ENCODE results near the gene PRDM15. TPM values are rescaled to one million over a fixed set of nuclear protein-coding genes. Genes with fewer than 3 reads are reported as not detected.

Gene PRDM15
- total RNA-seq, 2 experiments from 2014 or later: 7.0 to 8.1 TPM

DNA sequence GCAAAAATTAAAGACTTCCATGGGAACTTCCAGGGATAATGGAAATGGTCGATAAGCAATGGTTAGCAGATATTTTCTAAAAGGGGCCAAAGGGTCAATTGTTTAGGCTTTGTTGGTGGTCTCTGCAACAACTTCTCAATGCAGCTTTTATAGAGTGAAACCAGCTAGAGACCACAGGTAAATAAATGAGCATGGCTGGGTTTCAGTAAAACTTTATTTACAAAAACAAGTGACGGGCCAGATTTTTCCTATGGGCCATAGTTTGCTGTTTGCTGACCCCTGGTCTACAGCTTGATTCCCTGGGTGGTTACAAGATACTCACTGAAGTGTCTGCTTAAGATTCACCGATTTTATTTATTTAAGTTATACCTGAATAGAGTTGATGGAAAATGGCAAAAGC is 22.6 kb upstream of the PRDM15 start:
- peaks cover 16% of the 10 kb centered on the region for H3K4me1 Mint-ChIP-seq
- CTCF ChIA-PET: no interaction called here
- no peak for DNase-seq
- no peaks in the 10 kb centered on the region for H3K27me3 Mint-ChIP-seq
- no peak overlapping the region for H3K27ac Mint-ChIP-seq
- H3K9me3 Mint-ChIP-seq: no peaks in the 10 kb centered on the region
- POLR2A ChIA-PET: no interaction called here
- H3K36me3 Mint-ChIP-seq (ENCODE audit: low read depth): no peaks in the 10 kb centered on the region
- H3K4me3 Mint-ChIP-seq: no peak overlapping the region

DNA sequence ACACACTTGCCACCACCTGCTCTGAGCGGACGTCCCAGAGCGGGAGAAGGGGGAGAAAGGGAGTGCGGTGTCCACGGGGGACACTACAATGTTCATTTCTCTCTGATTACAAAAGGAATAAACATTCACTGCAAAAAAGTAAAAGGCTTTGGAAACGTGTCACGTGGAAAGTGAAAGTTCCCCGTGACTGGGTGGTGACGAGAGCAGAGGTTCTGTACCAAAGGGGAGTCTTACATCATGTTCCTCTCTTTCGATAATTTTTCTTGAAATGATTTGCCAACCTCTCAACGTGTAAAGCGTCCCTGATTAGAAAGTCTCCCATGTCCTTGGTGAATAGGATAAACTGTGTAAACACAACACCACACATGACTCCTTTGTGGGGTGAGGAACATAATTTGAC is 22.0 kb upstream of the PRDM15 start:
- ChIA-PET POLR2A (no interaction called here), CTCF (no interaction called here)
- Mint-ChIP-seq H3K9me3 (no peaks in the 10 kb centered on the region), H3K36me3 (ENCODE audit: low read depth) (no peaks in the 10 kb centered on the region), H3K4me1 (peaks cover 18% of the 10 kb centered on the region), H3K27me3 (no peaks in the 10 kb centered on the region), H3K27ac (no peak overlapping the region), H3K4me3 (no peak overlapping the region)
- DNase-seq: no peak

DNA sequence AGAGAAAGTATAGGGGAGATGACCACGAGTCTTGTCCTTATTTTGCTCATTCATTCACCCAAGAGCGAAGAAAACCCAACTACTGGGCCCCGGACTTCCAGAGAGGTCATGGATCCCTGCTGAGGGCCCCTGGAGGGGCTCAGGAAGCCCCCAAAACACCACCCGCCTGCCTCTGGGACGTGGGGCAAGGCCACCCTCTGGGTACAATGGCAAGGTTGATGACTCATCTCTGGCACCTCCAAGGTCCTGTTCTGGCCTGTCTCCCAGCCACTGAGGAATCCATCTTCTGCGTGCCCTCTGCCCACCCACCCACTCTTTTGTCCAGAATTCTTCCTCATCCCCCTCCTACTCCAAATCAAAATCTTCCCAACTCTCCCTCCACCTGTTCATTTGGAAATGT is 21.3 kb upstream of the PRDM15 start:
- Mint-ChIP-seq H3K4me3 (no peak overlapping the region), H3K27ac (no peak overlapping the region)

DNA sequence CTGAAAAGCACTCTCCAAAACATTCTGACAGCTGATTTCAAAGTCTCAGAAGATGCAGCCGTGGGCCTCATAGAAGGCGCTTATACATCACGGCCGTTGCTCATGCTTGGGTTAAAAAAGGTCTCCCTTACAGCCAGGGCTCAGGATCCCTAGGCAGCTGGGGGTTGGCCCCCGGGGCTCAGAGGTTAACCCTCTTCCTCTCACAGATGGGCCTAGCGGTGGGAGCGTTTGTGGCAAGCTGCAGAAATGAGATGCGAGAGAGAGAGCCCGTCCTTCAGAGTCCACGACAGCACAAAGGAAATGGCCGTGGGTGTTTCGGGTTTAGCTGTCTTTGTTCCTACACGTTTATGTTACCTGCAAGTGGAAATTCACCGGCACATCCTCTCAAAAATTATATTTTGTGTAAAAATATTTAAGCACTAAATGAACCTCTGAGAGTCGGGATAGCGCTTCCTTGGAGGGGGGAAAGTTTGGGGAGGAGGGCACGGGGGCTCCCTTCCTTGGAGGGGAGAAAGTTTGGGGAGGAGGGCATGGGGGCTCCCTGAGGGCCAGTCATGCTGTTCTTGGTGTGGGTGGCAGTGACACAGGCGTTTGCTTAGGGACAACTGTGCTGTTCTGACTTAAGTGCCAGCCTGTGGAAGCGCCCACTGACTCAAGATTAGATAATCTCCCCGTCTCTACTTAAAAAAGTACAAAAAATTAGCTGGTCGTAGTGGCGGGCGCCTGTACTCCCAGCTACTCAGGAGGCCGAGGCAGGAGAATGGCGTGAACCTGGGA is 20.5 kb upstream of the PRDM15 start:
- Mint-ChIP-seq H3K9me3 (no peaks in the 10 kb centered on the region), H3K27ac (no peak overlapping the region), H3K27me3 (no peaks in the 10 kb centered on the region), H3K36me3 (ENCODE audit: low read depth) (no peaks in the 10 kb centered on the region), H3K4me1 (peaks cover 23% of the 10 kb centered on the region), H3K4me3 (no peak overlapping the region)
- ChIA-PET POLR2A (interaction anchor here (0.9 to 1.3 kb wide), 3 partner anchors 13 to 27 kb away, joined by 3 to 7 read pairs (median 3); no protein-coding TSS in a partner anchor), CTCF (interaction anchor here (0.7 kb wide), 1 partner anchor 21 kb away, joined by 3 read pairs; no protein-coding TSS in a partner anchor)
- peak; percentile 32 for DNase-seq

More for the DNA sequence above, 21.3 kb upstream of the PRDM15 start:
- Mint-ChIP-seq H3K9me3 (no peaks in the 10 kb centered on the region), H3K36me3 (ENCODE audit: low read depth) (no peaks in the 10 kb centered on the region), H3K27me3 (no peaks in the 10 kb centered on the region), H3K4me1 (peaks cover 23% of the 10 kb centered on the region)
- CTCF ChIA-PET: no interaction called here
- POLR2A ChIA-PET: interaction anchor here (1.3 kb wide), 1 partner anchor 14 kb away, joined by 3 read pairs; no protein-coding TSS in a partner anchor
- DNase-seq: no peak

DNA sequence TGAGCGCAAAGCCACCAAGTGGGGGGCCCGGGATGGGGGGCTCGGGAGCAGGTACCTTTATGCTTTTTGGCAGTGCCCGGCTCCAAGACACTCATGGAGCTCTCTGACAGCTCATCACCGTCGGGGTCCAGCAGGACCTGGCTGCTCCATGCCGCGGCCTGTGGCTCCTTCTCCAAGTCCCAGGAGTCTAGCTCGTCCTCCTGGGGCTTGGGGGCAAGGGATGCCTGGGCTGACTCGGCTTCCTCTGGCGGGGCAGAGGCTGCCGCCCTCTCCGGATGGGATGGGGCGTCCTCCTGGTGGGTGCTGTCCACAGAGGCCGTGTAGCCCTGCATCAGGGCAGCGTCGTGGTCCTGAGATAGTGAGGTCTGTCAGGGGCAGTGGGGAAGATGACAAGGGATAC is 19.9 kb upstream of the PRDM15 start:
- no peak for DNase-seq
- ChIA-PET CTCF (interaction anchor here (0.7 kb wide), 1 partner anchor 20 kb away, joined by 3 read pairs; no protein-coding TSS in a partner anchor), POLR2A (interaction anchor here (0.9 to 1.3 kb wide), 3 partner anchors 13 to 27 kb away, joined by 3 to 7 read pairs (median 3); no protein-coding TSS in a partner anchor)
- Mint-ChIP-seq H3K4me1 (peaks cover 23% of the 10 kb centered on the region), H3K27ac (no peak overlapping the region), H3K36me3 (ENCODE audit: low read depth) (no peaks in the 10 kb centered on the region), H3K27me3 (no peaks in the 10 kb centered on the region), H3K4me3 (no peak overlapping the region), H3K9me3 (no peaks in the 10 kb centered on the region)

DNA sequence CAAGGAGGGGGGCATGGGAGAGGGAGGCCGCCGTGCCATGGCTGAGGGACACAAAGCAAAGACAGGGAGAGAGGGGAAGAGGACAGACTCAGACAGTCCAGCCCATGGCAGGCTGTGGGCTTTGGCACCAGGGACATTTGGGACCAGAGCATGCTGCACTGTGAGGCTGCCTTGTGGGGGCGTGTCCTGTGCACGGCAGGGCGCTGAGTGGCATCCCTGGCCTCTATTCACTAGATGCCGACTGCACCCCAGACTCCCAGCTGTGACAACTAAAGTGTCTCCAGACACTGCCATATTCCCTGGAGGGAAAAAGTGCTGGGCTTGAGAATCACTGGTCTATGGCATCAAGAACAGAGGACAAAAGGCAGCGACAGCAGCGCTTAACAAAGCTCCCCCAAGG is 18.6 kb upstream of the PRDM15 start:
- no peak overlapping the region for H3K27ac Mint-ChIP-seq
- ChIA-PET CTCF (no interaction called here), POLR2A (no interaction called here)
- H3K4me1 Mint-ChIP-seq: peaks cover 23% of the 10 kb centered on the region
- H3K4me3 Mint-ChIP-seq: no peak overlapping the region
- H3K36me3 Mint-ChIP-seq (ENCODE audit: low read depth): no peaks in the 10 kb centered on the region
- DNase-seq: no peak
- H3K27me3 Mint-ChIP-seq: no peaks in the 10 kb centered on the region
- no peaks in the 10 kb centered on the region for H3K9me3 Mint-ChIP-seq

DNA sequence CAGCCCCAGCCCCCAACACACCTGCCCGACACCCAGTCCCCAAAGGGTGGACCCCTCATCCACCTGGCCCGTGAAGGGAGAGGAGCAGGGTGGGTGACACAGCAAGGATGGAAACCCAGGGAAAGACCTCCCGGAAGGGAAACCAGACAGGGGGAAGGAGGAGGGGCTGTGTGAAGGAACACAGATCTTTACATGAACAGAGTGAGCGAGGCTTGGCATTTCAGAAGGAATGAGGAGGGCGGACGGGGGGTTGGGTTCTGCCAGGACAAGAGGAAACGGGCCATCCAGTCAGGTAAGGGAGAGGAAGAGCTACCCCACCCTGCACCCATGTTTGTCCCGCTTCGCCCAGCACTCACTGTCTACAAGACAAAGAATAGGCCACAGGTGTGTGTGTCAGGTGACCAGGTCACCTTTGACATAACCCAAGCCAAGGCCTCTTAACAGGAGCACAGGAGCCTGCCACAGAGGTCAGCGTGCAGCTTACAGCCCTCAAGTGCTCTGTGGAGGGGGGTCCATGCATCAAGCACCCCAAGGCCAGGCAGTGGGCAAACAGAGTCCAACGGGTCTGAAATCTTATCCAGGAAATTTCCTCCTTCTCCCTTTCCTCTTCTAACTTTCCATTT is 18.0 kb upstream of the PRDM15 start:
- H3K4me1 Mint-ChIP-seq: peaks cover 23% of the 10 kb centered on the region
- ChIA-PET POLR2A (no interaction called here), CTCF (interaction anchor here (1.4 kb wide), 1 partner anchor 80 kb away, joined by 7 read pairs; no protein-coding TSS in a partner anchor)
- H3K27ac Mint-ChIP-seq: no peak overlapping the region
- no peaks in the 10 kb centered on the region for H3K36me3 Mint-ChIP-seq (ENCODE audit: low read depth)
- H3K4me3 Mint-ChIP-seq: no peak overlapping the region
- H3K27me3 Mint-ChIP-seq: no peaks in the 10 kb centered on the region
- DNase-seq: no peak
- no peaks in the 10 kb centered on the region for H3K9me3 Mint-ChIP-seq

DNA sequence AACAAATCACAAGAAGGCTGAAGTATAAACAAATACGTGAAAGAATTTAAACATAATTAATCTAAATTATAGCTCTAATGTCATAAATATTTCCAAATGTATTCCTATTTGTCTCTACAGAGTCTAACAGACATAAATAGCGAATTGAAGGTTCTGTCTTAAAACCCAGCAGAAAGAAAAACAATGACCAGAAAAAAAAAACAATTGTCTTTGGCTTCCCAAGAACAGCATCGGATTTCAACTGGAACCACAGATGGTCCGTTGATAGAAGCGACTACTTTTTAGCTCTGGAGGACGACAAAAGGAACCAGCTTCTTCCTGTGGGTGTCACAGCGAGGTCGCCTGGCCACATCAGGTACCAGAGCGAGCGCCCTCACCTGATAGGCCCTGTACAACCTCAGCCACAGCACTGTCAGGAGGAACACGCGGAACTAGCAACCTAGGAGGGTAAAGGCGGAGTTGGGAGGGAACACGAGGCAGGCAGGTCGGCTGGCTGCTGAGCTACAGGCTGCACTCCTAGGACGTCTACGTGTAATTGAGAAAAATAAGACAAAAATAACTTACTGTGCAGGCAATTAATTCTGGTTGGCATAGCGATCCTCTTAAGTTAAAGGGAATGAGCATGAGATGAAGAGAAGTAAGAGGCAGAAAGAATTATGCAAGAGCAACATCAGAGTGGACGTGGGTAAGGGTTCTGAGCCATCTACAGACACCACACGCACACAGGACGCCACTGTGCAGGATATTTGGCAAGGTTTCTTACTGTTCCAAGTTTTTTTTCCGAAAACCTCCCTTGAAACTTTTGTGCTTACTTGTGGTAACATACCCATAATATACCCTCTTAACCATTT is 16.7 kb upstream of the PRDM15 start:
- Mint-ChIP-seq H3K9me3 (no peaks in the 10 kb centered on the region), H3K4me3 (no peak overlapping the region), H3K36me3 (ENCODE audit: low read depth) (no peaks in the 10 kb centered on the region), H3K27me3 (no peaks in the 10 kb centered on the region), H3K27ac (no peak overlapping the region), H3K4me1 (peaks cover 16% of the 10 kb centered on the region)
- ChIA-PET POLR2A (interaction anchor here (0.6 to 1.6 kb wide), 5 partner anchors 12 to 213 kb away, joined by 3 to 12 read pairs (median 4); partner anchors contain the start of gene PRDM15), CTCF (interaction anchor here (0.6 to 1.4 kb wide), 7 partner anchors 9 to 612 kb away, joined by 3 to 7 read pairs (median 3); no protein-coding TSS in a partner anchor)
- peak; percentile 58 for DNase-seq

DNA sequence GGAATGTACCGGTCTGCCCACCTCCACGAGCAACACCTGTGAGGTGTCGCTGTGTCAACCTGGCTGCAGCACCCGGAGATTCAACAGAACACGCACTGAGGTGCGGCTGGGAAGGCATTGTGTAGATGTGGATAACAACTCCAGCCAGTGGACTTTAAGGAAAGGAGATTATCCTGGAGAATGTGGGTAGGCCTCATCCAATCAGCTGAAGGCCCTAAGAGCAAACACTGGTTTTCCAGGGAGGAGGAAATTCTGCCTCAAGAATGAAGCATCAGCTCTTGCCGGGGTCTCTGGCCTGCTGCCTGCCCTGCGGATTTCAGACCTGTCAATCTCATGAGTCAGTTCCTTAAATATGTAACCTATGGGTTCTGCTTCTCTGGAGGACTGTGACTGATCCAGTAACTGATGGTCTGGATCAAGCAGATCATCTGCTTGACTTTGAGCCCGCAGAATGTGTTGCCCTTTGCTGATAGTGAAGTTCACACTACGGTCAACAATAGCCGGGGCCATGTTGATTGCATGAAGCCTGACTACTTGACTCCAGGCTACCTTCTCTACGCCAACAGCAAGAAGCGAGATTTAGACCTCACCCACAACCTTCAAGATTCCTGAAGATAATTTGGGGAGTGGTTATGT is 15.9 kb upstream of the PRDM15 start:
- no peak overlapping the region for H3K27ac Mint-ChIP-seq
- H3K36me3 Mint-ChIP-seq (ENCODE audit: low read depth): no peaks in the 10 kb centered on the region
- POLR2A ChIA-PET: interaction anchor here (1.0 to 1.6 kb wide), 3 partner anchors 12 to 17 kb away, joined by 4 to 12 read pairs (median 5); partner anchors contain the start of gene PRDM15
- H3K4me1 Mint-ChIP-seq: peaks cover 16% of the 10 kb centered on the region
- CTCF ChIA-PET: interaction anchor here (0.9 to 1.2 kb wide), 3 partner anchors 15 to 612 kb away, joined by 3 read pairs; no protein-coding TSS in a partner anchor
- no peaks in the 10 kb centered on the region for H3K9me3 Mint-ChIP-seq
- no peak overlapping the region for H3K4me3 Mint-ChIP-seq
- H3K27me3 Mint-ChIP-seq: no peaks in the 10 kb centered on the region
- DNase-seq: no peak

DNA sequence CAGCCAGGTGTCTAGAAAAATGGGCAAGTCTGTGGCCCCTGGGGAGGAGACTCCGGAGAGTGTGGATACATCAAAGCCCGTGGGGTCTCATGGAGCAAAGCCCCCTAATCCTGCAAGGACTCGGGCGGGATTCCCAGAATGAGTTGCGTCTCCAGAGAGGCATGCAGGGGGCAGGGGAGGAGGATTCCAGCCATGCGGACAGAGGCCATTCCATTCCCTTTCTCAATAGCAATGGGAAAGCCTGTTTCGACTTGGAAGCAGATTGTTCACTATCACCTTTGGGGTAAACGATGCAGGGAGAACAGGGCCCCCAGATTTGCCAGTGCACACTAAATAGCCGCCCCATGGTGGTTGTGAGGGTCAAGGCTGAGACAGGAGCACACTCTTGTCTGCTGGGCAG is 15.4 kb upstream of the PRDM15 start:
- H3K27me3 Mint-ChIP-seq: no peaks in the 10 kb centered on the region
- H3K4me1 Mint-ChIP-seq: peaks cover 15% of the 10 kb centered on the region
- ChIA-PET POLR2A (no interaction called here), CTCF (no interaction called here)
- no peak overlapping the region for H3K4me3 Mint-ChIP-seq
- H3K27ac Mint-ChIP-seq: no peak overlapping the region
- no peaks in the 10 kb centered on the region for H3K9me3 Mint-ChIP-seq
- H3K36me3 Mint-ChIP-seq (ENCODE audit: low read depth): no peaks in the 10 kb centered on the region
- no peak for DNase-seq

DNA sequence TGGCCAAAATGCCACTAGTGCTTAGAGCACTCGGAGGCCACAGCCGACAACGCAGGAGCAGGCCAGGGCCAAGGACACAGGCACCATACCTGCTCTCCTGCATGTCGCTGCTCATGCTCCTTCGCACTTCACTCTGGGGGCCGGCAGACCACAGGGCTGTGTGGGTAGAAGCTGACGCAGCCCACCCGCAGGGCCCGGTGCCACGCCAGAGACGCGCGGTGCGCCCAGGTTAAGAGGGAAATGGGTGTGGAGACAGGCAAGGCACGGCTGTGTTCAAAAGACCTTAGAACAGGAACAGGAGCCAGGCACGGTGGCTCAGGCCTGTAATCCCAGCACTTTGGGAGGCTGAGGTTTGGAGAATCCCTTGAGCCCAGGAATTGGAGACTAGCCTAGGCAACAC is 13.6 kb upstream of the PRDM15 start:
- Mint-ChIP-seq H3K9me3 (no peaks in the 10 kb centered on the region), H3K27me3 (no peaks in the 10 kb centered on the region), H3K4me1 (peaks cover 8% of the 10 kb centered on the region), H3K27ac (no peak overlapping the region), H3K4me3 (no peak overlapping the region), H3K36me3 (ENCODE audit: low read depth) (no peaks in the 10 kb centered on the region)
- DNase-seq: no peak
- POLR2A ChIA-PET: no interaction called here
- CTCF ChIA-PET: no interaction called here

DNA sequence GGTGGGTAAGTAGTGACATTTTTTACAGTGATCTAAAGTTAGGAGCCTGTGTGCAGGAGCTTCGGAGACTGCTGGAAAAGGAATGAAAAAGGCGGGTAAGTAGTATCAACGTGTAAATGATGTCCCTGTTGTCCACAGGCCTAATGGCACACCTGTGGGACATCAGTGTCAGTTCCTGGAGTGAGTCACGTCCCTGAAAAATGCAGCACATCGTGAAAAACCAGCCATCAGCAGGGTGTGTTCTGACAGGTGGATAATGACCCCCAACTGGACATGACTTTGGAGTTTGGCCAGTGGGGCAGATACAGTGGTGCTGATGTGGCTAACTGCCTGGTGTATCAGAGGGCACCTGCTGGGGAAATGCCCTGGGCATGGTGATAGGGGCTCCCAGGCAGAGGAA is 12.0 kb upstream of the PRDM15 start:
- ChIA-PET POLR2A (no interaction called here), CTCF (no interaction called here)
- Mint-ChIP-seq H3K4me1 (peaks cover 6% of the 10 kb centered on the region), H3K9me3 (no peaks in the 10 kb centered on the region), H3K4me3 (no peak overlapping the region), H3K27ac (no peak overlapping the region), H3K36me3 (ENCODE audit: low read depth) (no peaks in the 10 kb centered on the region), H3K27me3 (no peaks in the 10 kb centered on the region)
- no peak for DNase-seq

All from activated CD4-positive, alpha-beta memory T cell treated with anti-CD3 and anti-CD28 coated beads, Interleukin-2, amount 10 ng/mL, durations not matched to agents 7 days and 5 days (primary cell).